GM12874 (cell line): ENCODE data around the gene FOXP1.

Experiments used
- CTCF ChIP-seq: IDR thresholded peaks from 2 replicates; pipeline ENCODE4 v1.5.1; 2011; ENCODE audit warnings: low read depth, mild to moderate bottlenecking, control low read depth, low read length, moderate library complexity; ENCODE audit not compliant: insufficient read depth

FOXP1 gene

GRCh38 chr3:71372241-71372768 is 211.2 kb downstream of the FOXP1 start:
- TF ChIP-seq CTCF = no peak

GRCh38 chr3:71371282-71371681 is 212.2 kb downstream of the FOXP1 start:
- TF ChIP-seq CTCF = no peak

- no peak for TF ChIP-seq CTCF
Observed at GRCh38 chr3:71370467-71370866, 213.1 kb downstream of the FOXP1 start.

- TF ChIP-seq CTCF = no peak
Observed at GRCh38 chr3:71369701-71370391, 213.7 kb downstream of the FOXP1 start.

GRCh38 chr3:71366988-71367604 is 216.4 kb downstream of the FOXP1 start:
- TF ChIP-seq CTCF = no peak

GRCh38 chr3:71361334-71361890 is 222.1 kb downstream of the FOXP1 start:
- no peak for TF ChIP-seq CTCF

- no peak for TF ChIP-seq CTCF
Observed at GRCh38 chr3:71360764-71361163, 222.8 kb downstream of the FOXP1 start.
